ENCODE results near the gene SLCO4A1. TPM values are rescaled to one million over a fixed set of nuclear protein-coding genes. Genes with fewer than 3 reads are reported as not detected.

SLCO4A1 gene
- total RNA-seq, 4 donors from 2014 or later, result 24.3 to 73.7 (median 40.5) TPM

GRCh38 chr20:62599216-62600110 is 42.8 kb upstream of the SLCO4A1 start:
- Histone ChIP-seq H3K4me1 (peaks cover 0 to 32% (median 14%) of the 10 kb centered on the region in 4 donors), H3K27me3 (peaks cover 0 to 78% of the 10 kb centered on the region in 2 donors), H3K27ac (no peak overlapping the region), H3K36me3 (no peaks in the 10 kb centered on the region), H3K9me3 (no peaks in the 10 kb centered on the region), H3K4me3 (no peak overlapping the region)
- TF ChIP-seq EP300 (IDR thresholded peaks at IDR 0.05) (no peak), POLR2A (IDR thresholded peaks at IDR 0.05) (no peak), CTCF (IDR thresholded peaks at IDR 0.05) (no peak)
- DNase-seq (ENCODE audit: low spot score in 2 of 2), result no peak
- WGBS, 2 donors, result 83 to 90% methylated on average over 20 to 27 of the region's 34 CpGs

DNA sequence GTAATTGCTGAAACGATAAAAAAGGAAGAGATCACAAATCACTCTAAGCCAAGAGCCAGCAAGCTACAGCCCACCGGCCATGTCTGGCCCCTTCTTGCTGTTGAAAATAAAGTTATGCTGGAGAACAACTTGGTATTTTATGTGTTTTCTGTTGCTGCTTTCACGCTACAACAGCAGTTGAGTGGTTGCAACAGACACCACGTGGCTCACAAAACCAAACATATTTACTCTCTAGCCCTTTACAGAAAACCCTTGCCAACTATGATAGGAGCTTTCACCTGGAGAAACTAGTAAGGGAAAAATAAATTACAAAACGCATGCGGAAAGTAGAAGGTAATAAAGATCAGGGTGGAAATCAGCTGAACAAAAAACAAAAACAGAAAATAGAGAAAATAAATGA is 41.1 kb upstream of the SLCO4A1 start:
- Histone ChIP-seq H3K27ac (no peak overlapping the region), H3K4me1 (peaks cover 0 to 41% (median 24%) of the 10 kb centered on the region in 4 donors), H3K36me3 (no peaks in the 10 kb centered on the region), H3K4me3 (no peak overlapping the region), H3K9me3 (no peaks in the 10 kb centered on the region), H3K27me3 (peaks cover 0 to 61% of the 10 kb centered on the region in 2 donors)
- DNase-seq (ENCODE audit: low spot score in 2 of 2), result no peak
- WGBS, 2 donors, result 75 to 80% methylated on average over 6 of the region's 6 CpGs
- TF ChIP-seq CTCF (IDR thresholded peaks at IDR 0.05), result no peak
- TF ChIP-seq POLR2A (IDR thresholded peaks at IDR 0.05), result no peak
- no peak for TF ChIP-seq EP300 (IDR thresholded peaks at IDR 0.05)

- H3K4me3 ChIP-seq, result no peak overlapping the region
- no peak overlapping the region for H3K27ac ChIP-seq
- DNase-seq (ENCODE audit: low spot score in 2 of 2), result no peak
- 37 to 38% methylated on average over 3 of the region's 3 CpGs for WGBS, 2 donors
- H3K9me3 ChIP-seq, result no peaks in the 10 kb centered on the region
- H3K36me3 ChIP-seq, result no peaks in the 10 kb centered on the region
- H3K27me3 ChIP-seq, result peaks cover 0 to 55% of the 10 kb centered on the region in 2 donors
- peaks cover 0 to 43% (median 29%) of the 10 kb centered on the region in 4 donors for H3K4me1 ChIP-seq
- TF ChIP-seq CTCF (IDR thresholded peaks at IDR 0.05) (no peak), EP300 (IDR thresholded peaks at IDR 0.05) (no peak)
These were observed 40.6 kb upstream of the SLCO4A1 start for GRCh38 chr20:62601714-62602113.

DNA sequence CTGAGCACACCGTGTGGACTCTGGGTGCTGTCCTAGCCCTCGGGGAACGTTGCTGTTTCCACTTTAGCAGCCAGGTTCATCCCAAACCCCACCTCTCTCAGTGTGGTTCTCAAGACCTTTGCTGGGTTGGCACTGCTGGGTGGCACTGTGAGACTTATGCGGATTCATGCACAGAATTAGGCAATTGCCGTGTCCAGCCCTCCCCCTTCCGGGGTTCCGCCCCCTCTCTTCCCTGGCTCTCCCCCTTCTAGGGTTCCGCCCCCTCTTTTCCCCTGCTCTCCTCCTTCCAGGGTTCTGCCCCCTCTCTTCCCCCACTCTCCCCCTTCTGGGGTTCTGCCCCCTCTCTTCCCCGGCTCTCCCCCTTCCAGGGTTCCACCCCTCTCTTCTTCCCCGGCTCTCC is 39.8 kb upstream of the SLCO4A1 start:
- Histone ChIP-seq H3K36me3 (no peaks in the 10 kb centered on the region), H3K27me3 (peaks cover 0 to 47% of the 10 kb centered on the region in 2 donors), H3K4me1 (peaks cover 0 to 48% (median 33%) of the 10 kb centered on the region in 4 donors), H3K9me3 (no peaks in the 10 kb centered on the region), H3K4me3 (no peak overlapping the region), H3K27ac (peak overlapping the region in 2 of 4 donors; percentile 26 to 54)
- no peak for DNase-seq (ENCODE audit: low spot score in 2 of 2)
- TF ChIP-seq CTCF (IDR thresholded peaks at IDR 0.05) (no peak), EP300 (IDR thresholded peaks at IDR 0.05) (no peak), POLR2A (IDR thresholded peaks at IDR 0.05) (no peak)
- WGBS, 2 donors, result 51 to 56% methylated on average over 10 of the region's 10 CpGs
